Articular chondrocyte of knee joint (primary cell): Measurements from ENCODE around the gene RER1. TPM values are rescaled to one million over a fixed set of nuclear protein-coding genes. Genes with fewer than 3 reads are reported as not detected.

Experiments used
- total RNA-seq: library from RNA; depleted of rRNA; stranded (reverse); fragments of >200 nt; gene quantifications from 2 replicates; pipeline ENCODE4 v1.2.3, GENCODE V29; 2012

Gene RER1
- 112 and 119 TPM in 2 replicates for total RNA-seq

GRCh38 chr1:2391041-2391930 is at the start of gene RER1, which contains the start of gene MORN1:
Gene RER1 (plus strand): TSS chr1:2391841. CDS start chr1:2395791, 3,950 bp downstream.
Gene MORN1 (minus strand): TSS chr1:2391554. CDS start chr1:2391533, 21 bp downstream.

GRCh38 chr1:2412395-2412772 is 20.7 kb downstream of the RER1 start, which contains the start of gene PEX10:
Gene PEX10 (minus strand): TSS chr1:2412564. CDS start chr1:2412502, 62 bp downstream.

Other genes with a start within 250 kb of the RER1 start
- gene FAAP20, start 197.1 kb upstream of the RER1 start, total RNA-seq, result 16.6 and 17.9 TPM in 2 replicates
- 34.9 and 40.9 TPM in 2 replicates for gene SKI, start 163.5 kb upstream of the RER1 start, total RNA-seq
- gene MORN1, start 287 bp upstream of the RER1 start, total RNA-seq, result 9.0 and 10.4 TPM in 2 replicates
- gene PEX10, start 20.7 kb downstream of the RER1 start, total RNA-seq, result 27.7 and 30.1 TPM in 2 replicates
- gene PLCH2, start 84.4 kb downstream of the RER1 start, total RNA-seq, result 0.26 and 0.76 TPM in 2 replicates
- 15.0 and 15.8 TPM in 2 replicates for gene PANK4, start 134.8 kb downstream of the RER1 start, total RNA-seq
- 0.11 TPM in 1 of 2 replicates, not detected in the other for gene HES5, start 138.4 kb downstream of the RER1 start, total RNA-seq
- 20.2 and 22.0 TPM in 2 replicates for gene TNFRSF14, start 164.5 kb downstream of the RER1 start, total RNA-seq
- 8.6 and 9.6 TPM in 2 replicates for gene PRXL2B, start 194.9 kb downstream of the RER1 start, total RNA-seq
- 0.26 and 0.32 TPM in 2 replicates for gene MMEL1, start 241.2 kb downstream of the RER1 start, total RNA-seq